ENCODE data around the gene MBD3L1. TPM values are rescaled to one million over a fixed set of nuclear protein-coding genes. Genes with fewer than 3 reads are reported as not detected.

MBD3L1 gene
- total RNA-seq, 6 experiments from 2014 or later = not detected

DNA sequence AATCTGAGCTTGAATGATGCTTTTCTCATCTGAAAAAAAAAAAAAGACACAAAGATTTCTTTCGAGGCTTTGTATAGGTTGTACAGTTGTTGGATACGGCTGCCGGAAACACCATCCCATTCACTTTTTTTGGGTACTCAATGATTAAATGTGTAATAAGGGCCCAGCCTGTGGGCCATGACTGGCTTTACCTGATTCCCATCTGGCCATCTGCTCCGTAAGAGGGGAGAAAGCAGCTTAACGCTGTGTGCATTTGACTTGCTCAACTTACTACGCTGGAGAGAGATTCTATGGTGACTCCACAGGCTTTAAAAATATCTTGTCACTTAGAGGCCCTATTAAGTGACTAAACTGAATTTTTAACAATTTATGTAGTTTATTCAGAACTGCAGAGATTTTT lies 804 bp upstream of the MBD3L1 start:
- Mint-ChIP-seq H3K27me3 (ENCODE audit: insufficient read depth) (peaks cover 3% of the 10 kb centered on the region), H3K9me3 (peaks cover 8% of the 10 kb centered on the region), H3K27ac (peak overlapping the region; percentile 93), H3K4me1 (ENCODE audit: low read depth) (peaks cover 8% of the 10 kb centered on the region), H3K36me3 (ENCODE audit: low read depth) (peaks cover 10% of the 10 kb centered on the region), H3K4me3 (peak overlapping the region; percentile 93)
- no peak for DNase-seq
- TF ChIP-seq, protein P1, sequence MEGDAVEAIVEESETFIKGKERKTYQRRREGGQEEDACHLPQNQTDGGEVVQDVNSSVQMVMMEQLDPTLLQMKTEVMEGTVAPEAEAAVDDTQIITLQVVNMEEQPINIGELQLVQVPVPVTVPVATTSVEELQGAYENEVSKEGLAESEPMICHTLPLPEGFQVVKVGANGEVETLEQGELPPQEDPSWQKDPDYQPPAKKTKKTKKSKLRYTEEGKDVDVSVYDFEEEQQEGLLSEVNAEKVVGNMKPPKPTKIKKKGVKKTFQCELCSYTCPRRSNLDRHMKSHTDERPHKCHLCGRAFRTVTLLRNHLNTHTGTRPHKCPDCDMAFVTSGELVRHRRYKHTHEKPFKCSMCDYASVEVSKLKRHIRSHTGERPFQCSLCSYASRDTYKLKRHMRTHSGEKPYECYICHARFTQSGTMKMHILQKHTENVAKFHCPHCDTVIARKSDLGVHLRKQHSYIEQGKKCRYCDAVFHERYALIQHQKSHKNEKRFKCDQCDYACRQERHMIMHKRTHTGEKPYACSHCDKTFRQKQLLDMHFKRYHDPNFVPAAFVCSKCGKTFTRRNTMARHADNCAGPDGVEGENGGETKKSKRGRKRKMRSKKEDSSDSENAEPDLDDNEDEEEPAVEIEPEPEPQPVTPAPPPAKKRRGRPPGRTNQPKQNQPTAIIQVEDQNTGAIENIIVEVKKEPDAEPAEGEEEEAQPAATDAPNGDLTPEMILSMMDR (IDR thresholded peaks at IDR 0.05) = no peak

DNA sequence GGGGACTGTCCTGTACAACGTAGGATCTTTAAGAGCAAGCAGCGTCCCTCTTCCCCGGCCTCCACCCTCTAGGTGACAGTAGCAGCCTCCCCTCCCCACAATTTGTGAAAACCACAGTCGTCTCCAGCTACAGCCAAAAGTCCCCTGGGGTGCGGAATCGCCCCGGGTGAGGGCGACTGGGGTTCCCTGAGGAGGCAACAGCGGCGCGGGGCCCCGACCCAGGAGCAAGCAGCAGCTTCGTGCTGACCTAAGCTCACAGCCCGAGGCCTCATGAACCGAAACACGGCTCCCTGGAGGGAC lies 395 bp upstream of the MBD3L1 start:
- Mint-ChIP-seq H3K27ac (peak overlapping the region; percentile 93), H3K36me3 (ENCODE audit: low read depth) (peaks cover 10% of the 10 kb centered on the region)

DNA sequence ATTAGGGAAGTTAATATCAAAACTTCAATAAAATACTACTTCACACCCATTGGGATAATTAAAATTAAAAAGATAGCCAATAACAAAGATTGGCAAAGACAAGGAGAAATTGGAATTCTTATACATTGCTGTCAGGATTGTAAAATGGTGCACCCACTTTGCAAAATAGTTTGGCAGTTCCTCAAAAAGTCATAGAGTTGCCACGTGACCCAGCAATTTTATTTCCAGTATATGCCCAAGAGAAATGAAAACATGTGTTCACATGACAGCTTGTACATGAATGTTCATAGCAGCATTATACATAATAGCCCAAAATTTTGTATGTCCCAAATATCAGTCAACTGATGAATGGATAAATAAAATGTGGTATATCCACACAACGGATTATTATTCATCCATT lies 3.3 kb downstream of the MBD3L1 start:
- DNase-seq = no peak
- Mint-ChIP-seq H3K36me3 (ENCODE audit: low read depth) (no peaks in the 10 kb centered on the region), H3K4me3 (no peak overlapping the region), H3K27me3 (ENCODE audit: insufficient read depth) (no peaks in the 10 kb centered on the region; the same call in 1 of the 2 replicates), H3K27ac (no peak overlapping the region), H3K9me3 (peaks cover 14% of the 10 kb centered on the region), H3K4me1 (ENCODE audit: low read depth) (peaks cover 8% of the 10 kb centered on the region)
- TF ChIP-seq, protein P1 (IDR thresholded peaks at IDR 0.05) = no peak

More for the DNA sequence above, 395 bp upstream of the MBD3L1 start:
- Mint-ChIP-seq H3K27me3 (ENCODE audit: insufficient read depth) (peaks cover 3% of the 10 kb centered on the region), H3K4me1 (ENCODE audit: low read depth) (peaks cover 8% of the 10 kb centered on the region), H3K4me3 (peak overlapping the region; percentile 93), H3K9me3 (peaks cover 8% of the 10 kb centered on the region)
- no peak for DNase-seq
- TF ChIP-seq, protein P1 (IDR thresholded peaks at IDR 0.05) = no peak

DNA sequence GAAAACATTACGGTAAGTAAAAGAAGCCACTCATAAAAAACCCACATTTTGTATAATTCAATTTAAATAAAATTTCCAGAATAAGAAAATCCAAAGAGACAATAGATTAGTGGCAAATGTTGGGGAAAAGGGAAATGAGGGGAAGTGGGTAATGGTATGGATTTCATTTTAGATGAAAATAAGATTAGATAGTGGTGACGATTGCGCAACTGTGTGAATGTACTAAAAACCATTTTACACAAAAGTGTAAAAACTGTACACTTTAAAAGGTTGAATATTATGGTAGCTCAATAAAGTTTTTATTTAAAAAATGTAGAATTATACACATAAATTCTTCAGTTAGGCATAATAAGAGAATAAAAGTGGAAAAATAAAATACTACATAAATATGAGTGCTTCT lies 3.7 kb downstream of the MBD3L1 start:
- Mint-ChIP-seq H3K27ac (no peak overlapping the region), H3K4me3 (no peak overlapping the region), H3K27me3 (ENCODE audit: insufficient read depth) (no peaks in the 10 kb centered on the region; the same call in 1 of the 2 replicates), H3K36me3 (ENCODE audit: low read depth) (no peaks in the 10 kb centered on the region), H3K9me3 (peaks cover 18% of the 10 kb centered on the region), H3K4me1 (ENCODE audit: low read depth) (peaks cover 8% of the 10 kb centered on the region)
- TF ChIP-seq, protein P1 (IDR thresholded peaks at IDR 0.05) = no peak
- DNase-seq = no peak

DNA sequence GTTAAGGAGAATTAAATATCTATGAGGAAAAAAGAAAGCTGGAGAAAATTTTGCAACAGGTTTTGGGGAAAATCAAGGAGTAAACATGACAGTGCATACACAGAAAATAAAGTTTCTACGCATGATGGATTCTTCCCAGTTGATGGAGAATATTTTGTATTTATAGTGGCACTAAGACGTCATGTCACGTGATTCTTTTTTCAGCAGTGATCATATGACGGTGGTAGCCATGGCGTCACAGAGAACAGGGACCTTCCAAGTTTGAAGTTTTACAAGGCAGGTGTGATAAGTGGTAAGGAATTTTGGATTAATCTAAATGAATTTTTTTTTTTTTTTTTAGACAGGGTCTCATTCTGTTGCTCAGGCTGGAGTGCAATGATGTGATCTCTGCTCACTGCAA lies 8.5 kb downstream of the MBD3L1 start:
- Mint-ChIP-seq H3K4me3 (no peak overlapping the region), H3K27me3 (ENCODE audit: insufficient read depth) (no peaks in the 10 kb centered on the region; the same call in 1 of the 2 replicates), H3K27ac (no peak overlapping the region), H3K9me3 (peaks cover 14% of the 10 kb centered on the region), H3K4me1 (ENCODE audit: low read depth) (no peaks in the 10 kb centered on the region), H3K36me3 (ENCODE audit: low read depth) (no peaks in the 10 kb centered on the region)
- no peak for DNase-seq
- TF ChIP-seq, protein P1 (IDR thresholded peaks at IDR 0.05) = no peak

DNA sequence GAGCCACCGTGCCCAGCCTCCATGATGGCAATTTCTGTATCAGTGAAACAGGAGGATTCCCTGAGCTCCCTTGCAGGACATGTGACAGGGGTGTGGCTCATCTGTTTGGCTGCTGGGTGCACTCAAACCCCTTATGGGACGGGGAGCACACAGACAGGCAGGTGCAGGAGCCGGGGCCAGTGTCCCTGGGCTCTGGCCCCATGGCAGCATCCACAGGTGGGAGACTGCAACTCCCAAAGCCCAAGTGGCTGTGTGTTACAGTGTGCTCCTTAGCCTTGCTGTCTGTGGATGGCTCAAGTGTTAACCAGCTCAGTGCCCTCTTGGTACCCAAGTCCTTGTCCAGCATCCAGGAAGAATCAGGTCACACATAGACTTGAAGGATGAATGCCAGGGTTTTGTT lies 14.6 kb downstream of the MBD3L1 start:
- H3K4me1 Mint-ChIP-seq (ENCODE audit: low read depth) = no peaks in the 10 kb centered on the region
- H3K27ac Mint-ChIP-seq = no peak overlapping the region
- peaks cover 23% of the 10 kb centered on the region for H3K9me3 Mint-ChIP-seq
- no peak overlapping the region for H3K4me3 Mint-ChIP-seq
- peaks cover 2% of the 10 kb centered on the region; the same call in 1 of the 2 replicates for H3K27me3 Mint-ChIP-seq (ENCODE audit: insufficient read depth)
- TF ChIP-seq, protein P1 (IDR thresholded peaks at IDR 0.05) = no peak
- H3K36me3 Mint-ChIP-seq (ENCODE audit: low read depth) = no peaks in the 10 kb centered on the region
- no peak for DNase-seq
